Measurements from ENCODE around the gene TRPM1.

TRPM1 gene

GRCh38 chr15:31077181-31077580, 24.3 kb downstream of the TRPM1 start:
- Histone ChIP-seq H3K9me2 (replicated peaks; ENCODE audit: insufficient read depth, low read length) (no peaks in the 10 kb centered on the region), H3K9me3 (replicated peaks; ENCODE audit: insufficient read depth, low read length) (no peaks in the 10 kb centered on the region), H3K4me3 (ENCODE audit: low read length) (no peak overlapping the region), H3K9ac (ENCODE audit: low read length) (no peak overlapping the region), H3K27me3 (replicated peaks; ENCODE audit: insufficient read depth, low read length) (no peaks in the 10 kb centered on the region), H2AFZ (ENCODE audit: low read length) (peak overlapping the region; percentile 51), H3K4me1 (ENCODE audit: low read length) (peaks cover 68% of the 10 kb centered on the region), H3F3A (ENCODE audit: insufficient read depth, low read length) (peaks cover 22% of the 10 kb centered on the region), H3K79me2 (ENCODE audit: low read length) (no peaks in the 10 kb centered on the region), H3K4me2 (ENCODE audit: low read depth, low read length) (peak overlapping the region; percentile 40; the same call in 1 of the 2 replicates), H3K36me3 (replicated peaks; ENCODE audit: insufficient read depth, low read length) (no peaks in the 10 kb centered on the region), H4K20me1 (ENCODE audit: insufficient read depth, low read length) (no peaks in the 10 kb centered on the region), H3K27ac (ENCODE audit: low read length) (peak overlapping the region; percentile 33; the same call in 1 of the 2 replicates)
- no peak for TF ChIP-seq EZH2phosphoT487 (IDR thresholded peaks at IDR 0.05; ENCODE audit: low read length)
- no peak for TF ChIP-seq EZH2 (optimal IDR thresholded peaks at IDR 0.05; ENCODE audit: low read depth, low read length)
- no peak for TF ChIP-seq CTCF (IDR thresholded peaks at IDR 0.05; ENCODE audit: low read length)
- peak; percentile 83 for DNase-seq

GRCh38 chr15:31074321-31074720, 27.2 kb downstream of the TRPM1 start:
- H4K20me1 ChIP-seq (ENCODE audit: insufficient read depth, low read length): no peaks in the 10 kb centered on the region

GRCh38 chr15:31070867-31071266, 30.7 kb downstream of the TRPM1 start:
- Histone ChIP-seq H3K4me3 (ENCODE audit: low read length) (no peak overlapping the region), H3F3A (ENCODE audit: insufficient read depth, low read length) (no peaks in the 10 kb centered on the region), H4K20me1 (ENCODE audit: insufficient read depth, low read length) (no peaks in the 10 kb centered on the region), H3K27me3 (replicated peaks; ENCODE audit: insufficient read depth, low read length) (no peaks in the 10 kb centered on the region), H3K4me1 (ENCODE audit: low read length) (peaks cover 21% of the 10 kb centered on the region), H2AFZ (ENCODE audit: low read length) (no peak overlapping the region), H3K36me3 (replicated peaks; ENCODE audit: insufficient read depth, low read length) (no peaks in the 10 kb centered on the region), H3K27ac (ENCODE audit: low read length) (no peak overlapping the region), H3K9me2 (replicated peaks; ENCODE audit: insufficient read depth, low read length) (no peaks in the 10 kb centered on the region), H3K9me3 (replicated peaks; ENCODE audit: insufficient read depth, low read length) (no peaks in the 10 kb centered on the region), H3K4me2 (ENCODE audit: low read depth, low read length) (no peak overlapping the region), H3K79me2 (ENCODE audit: low read length) (no peaks in the 10 kb centered on the region), H3K9ac (ENCODE audit: low read length) (no peak overlapping the region)
- TF ChIP-seq EZH2phosphoT487 (IDR thresholded peaks at IDR 0.05; ENCODE audit: low read length): no peak
- no peak for TF ChIP-seq CTCF (IDR thresholded peaks at IDR 0.05; ENCODE audit: low read length)
- no peak for TF ChIP-seq EZH2 (optimal IDR thresholded peaks at IDR 0.05; ENCODE audit: low read depth, low read length)
- DNase-seq: no peak

More at GRCh38 chr15:31074321-31074720, 27.2 kb downstream of the TRPM1 start:
- no peak overlapping the region for H3K4me3 ChIP-seq (ENCODE audit: low read length)
- H3K36me3 ChIP-seq (replicated peaks; ENCODE audit: insufficient read depth, low read length): no peaks in the 10 kb centered on the region
- no peak overlapping the region for H3K27ac ChIP-seq (ENCODE audit: low read length)
- H3K4me1 ChIP-seq (ENCODE audit: low read length): peaks cover 42% of the 10 kb centered on the region
- H3F3A ChIP-seq (ENCODE audit: insufficient read depth, low read length): peaks cover 8% of the 10 kb centered on the region; the same call in 1 of the 2 replicates
- no peak overlapping the region for H3K9ac ChIP-seq (ENCODE audit: low read length)
- DNase-seq: no peak
- no peak for TF ChIP-seq EZH2phosphoT487 (IDR thresholded peaks at IDR 0.05; ENCODE audit: low read length)
- no peaks in the 10 kb centered on the region for H3K27me3 ChIP-seq (replicated peaks; ENCODE audit: insufficient read depth, low read length)
- no peaks in the 10 kb centered on the region for H3K9me3 ChIP-seq (replicated peaks; ENCODE audit: insufficient read depth, low read length)
- H2AFZ ChIP-seq (ENCODE audit: low read length): no peak overlapping the region
- no peak overlapping the region for H3K4me2 ChIP-seq (ENCODE audit: low read depth, low read length)
- no peaks in the 10 kb centered on the region for H3K9me2 ChIP-seq (replicated peaks; ENCODE audit: insufficient read depth, low read length)
- H3K79me2 ChIP-seq (ENCODE audit: low read length): no peaks in the 10 kb centered on the region

GRCh38 chr15:31069360-31070000, 32.0 kb downstream of the TRPM1 start:
- Histone ChIP-seq H4K20me1 (ENCODE audit: insufficient read depth, low read length) (no peaks in the 10 kb centered on the region), H3K27me3 (replicated peaks; ENCODE audit: insufficient read depth, low read length) (no peaks in the 10 kb centered on the region), H3K36me3 (replicated peaks; ENCODE audit: insufficient read depth, low read length) (no peaks in the 10 kb centered on the region), H3F3A (ENCODE audit: insufficient read depth, low read length) (no peaks in the 10 kb centered on the region), H3K4me1 (ENCODE audit: low read length) (peaks cover 14% of the 10 kb centered on the region; the same call in 1 of the 2 replicates), H3K4me3 (ENCODE audit: low read length) (no peak overlapping the region), H3K79me2 (ENCODE audit: low read length) (no peaks in the 10 kb centered on the region), H3K9ac (ENCODE audit: low read length) (no peak overlapping the region), H3K4me2 (ENCODE audit: low read depth, low read length) (no peak overlapping the region), H3K27ac (ENCODE audit: low read length) (no peak overlapping the region), H2AFZ (ENCODE audit: low read length) (no peak overlapping the region), H3K9me3 (replicated peaks; ENCODE audit: insufficient read depth, low read length) (no peaks in the 10 kb centered on the region), H3K9me2 (replicated peaks; ENCODE audit: insufficient read depth, low read length) (no peaks in the 10 kb centered on the region)
- TF ChIP-seq EZH2phosphoT487 (IDR thresholded peaks at IDR 0.05; ENCODE audit: low read length): no peak
- TF ChIP-seq EZH2 (optimal IDR thresholded peaks at IDR 0.05; ENCODE audit: low read depth, low read length): no peak
- no peak for TF ChIP-seq CTCF (IDR thresholded peaks at IDR 0.05; ENCODE audit: low read length)
- DNase-seq: no peak
